ENCODE measurements around the gene USP24.

The USP24 gene

DNA sequence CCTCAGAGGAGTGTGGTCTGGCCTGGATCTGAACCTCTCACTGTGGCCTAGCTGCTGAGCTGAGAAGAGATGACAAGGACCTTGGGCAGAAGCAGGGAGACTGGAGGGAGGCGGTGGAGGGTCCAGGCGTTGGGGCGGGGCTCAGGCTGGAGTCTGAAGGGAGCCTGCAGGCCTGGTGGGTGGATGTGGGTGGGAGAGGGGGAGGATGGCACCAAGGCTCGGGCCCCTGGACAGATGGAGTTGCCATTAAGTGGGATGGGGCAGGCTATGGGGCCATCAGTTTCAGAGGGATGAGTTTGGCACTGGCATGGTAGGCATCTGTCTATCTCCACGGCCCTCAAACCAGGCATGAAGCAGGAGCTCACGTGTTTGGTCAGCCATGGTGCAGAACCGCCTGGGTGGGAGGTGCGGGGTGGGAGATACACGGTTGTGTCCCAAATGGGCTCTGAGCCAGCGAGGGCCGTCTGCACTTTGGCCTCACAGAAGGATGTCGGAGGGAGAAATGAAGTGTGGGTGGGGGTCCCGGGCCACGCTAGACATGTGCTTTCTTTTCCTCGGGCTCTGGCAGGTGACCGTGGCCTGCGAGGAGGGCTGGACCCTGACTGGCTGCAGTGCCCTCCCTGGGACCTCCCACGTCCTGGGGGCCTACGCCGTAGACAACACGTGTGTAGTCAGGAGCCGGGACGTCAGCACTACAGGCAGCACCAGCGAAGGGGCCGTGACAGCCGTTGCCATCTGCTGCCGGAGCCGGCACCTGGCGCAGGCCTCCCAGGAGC lies 152.2 kb downstream of the USP24 start:
- no peak for DNase-seq

DNA sequence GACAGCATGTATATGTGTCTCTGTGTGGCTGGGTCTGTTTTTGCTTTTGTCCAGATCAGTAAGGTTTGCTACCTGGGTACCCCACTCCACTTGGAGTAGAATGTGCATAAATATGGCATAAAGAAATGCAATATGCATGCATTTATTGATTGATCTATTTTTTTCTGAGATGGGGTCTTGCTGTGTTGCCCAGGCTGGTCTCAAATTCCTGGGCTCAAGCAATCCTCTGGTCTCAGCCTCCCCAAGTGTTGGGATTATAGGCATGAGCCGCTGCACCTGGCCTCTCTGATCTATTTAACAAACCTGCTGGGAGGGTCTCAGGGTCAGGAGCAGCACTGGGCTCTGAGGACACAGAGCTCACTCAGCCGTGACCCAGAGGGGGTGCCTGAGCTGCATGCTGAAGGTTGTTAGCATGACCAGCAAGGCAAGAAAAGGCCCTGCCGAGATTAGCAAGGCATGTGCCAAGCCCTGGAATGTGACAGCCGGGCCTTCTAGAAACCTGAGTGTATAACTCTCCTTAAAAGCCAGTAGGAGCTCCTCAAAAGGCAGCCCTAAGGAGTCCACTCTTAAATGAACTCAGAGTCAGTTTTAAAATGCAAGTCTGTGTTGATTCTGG lies 153.3 kb downstream of the USP24 start:
- DNase-seq = no peak

DNA sequence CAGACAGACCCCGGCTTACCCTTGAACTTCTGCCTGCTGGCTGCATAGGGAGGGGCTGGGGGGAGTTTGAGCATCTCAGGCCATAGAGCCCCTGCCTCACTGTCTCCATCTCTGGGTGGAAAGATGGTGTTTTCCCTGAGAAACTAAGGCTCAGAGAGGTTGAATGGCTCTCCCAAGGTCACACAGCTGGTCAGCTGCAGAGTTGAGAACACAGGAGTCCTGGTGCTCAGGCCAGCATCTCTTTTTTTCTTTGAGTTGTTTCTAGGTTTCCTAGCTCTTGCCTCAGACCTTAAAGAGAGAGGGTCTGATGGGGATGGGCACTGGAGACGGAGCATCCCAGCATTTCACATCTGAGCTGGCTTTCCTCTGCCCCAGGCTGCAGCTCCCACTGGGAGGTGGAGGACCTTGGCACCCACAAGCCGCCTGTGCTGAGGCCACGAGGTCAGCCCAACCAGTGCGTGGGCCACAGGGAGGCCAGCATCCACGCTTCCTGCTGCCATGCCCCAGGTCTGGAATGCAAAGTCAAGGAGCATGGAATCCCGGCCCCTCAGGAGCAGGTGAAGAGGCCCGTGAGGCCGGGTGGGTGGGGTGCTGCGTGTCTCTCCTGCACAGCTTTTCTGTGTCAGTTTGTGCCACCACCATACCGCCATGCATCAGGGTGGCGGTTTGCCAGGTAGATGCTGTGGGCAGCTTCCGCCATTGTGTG lies 154.0 kb downstream of the USP24 start:
- no peak for DNase-seq

DNA sequence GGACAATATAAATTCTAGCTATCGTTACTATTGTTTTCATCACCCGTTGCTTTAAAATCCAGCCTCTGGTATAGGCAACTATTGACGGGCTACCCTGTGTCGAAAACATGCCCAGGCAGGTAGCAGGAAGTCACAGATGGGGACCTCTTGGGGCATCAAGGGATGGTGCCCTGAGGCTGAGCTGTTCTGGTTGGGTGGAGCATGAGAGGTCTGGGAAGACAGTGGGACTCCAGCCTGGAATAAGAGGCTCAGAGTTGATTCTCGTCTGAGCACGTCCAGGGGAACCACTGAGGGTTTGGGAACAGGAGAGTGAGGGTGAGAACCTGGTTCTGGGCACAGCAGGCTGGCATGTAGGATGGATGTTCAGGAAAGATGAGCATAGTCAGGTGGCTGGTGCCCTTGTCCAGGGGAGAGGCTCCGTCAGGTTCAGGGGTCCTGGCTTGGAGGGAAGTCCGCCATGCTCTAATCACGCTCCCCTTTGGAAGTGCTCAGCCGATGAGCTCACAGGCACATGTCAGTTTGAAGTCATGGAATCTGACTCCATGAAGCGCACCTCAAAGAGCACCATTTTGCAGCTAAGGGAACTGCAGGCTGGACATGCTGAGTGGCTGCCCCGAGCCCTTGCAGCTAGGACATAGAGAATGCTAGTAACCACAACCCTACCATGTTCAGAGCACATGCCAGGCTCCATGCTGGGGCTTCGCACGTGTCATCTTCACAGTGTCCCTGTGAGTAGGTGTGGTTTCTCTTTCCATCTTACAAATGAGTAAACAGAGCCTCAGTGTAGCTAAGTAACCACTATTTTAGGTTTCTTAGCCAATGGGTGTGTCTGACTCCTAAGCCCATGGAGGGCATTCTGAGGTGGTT lies 154.8 kb downstream of the USP24 start:
- DNase-seq = no peak

DNA sequence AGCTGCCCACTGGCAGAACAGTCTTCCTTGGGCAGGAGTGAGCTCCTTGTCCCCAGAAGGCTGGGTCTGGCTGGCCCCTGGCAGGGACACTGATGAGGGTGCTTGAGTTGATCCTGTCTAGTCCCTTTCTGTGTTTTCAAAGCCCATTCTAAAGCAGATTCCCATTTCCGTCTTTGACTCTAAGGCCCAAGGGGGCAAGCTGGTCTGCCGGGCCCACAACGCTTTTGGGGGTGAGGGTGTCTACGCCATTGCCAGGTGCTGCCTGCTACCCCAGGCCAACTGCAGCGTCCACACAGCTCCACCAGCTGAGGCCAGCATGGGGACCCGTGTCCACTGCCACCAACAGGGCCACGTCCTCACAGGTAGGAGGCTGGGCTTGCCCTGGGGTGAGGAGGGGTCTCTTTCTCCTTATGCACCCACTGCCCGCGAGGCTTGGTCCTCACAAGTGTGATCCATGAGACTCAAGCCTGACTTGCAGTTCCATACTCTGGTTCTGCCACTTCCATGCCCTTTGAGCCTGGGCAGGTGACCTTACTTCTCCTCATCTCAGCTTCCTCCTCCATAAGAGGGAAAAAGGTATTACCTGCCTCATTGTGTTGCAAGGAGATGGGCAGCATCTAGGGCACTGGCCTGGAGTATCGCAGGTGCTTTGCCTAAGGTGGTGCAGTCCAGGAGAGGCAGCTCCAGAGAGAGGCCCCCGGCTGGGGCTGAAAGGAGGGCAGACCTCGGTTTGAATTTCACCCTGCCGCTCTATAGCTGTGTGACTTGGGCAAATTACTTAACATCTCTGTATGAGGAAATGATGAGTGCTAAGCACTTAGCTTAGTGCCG lies 155.6 kb downstream of the USP24 start:
- no peak for DNase-seq

DNA sequence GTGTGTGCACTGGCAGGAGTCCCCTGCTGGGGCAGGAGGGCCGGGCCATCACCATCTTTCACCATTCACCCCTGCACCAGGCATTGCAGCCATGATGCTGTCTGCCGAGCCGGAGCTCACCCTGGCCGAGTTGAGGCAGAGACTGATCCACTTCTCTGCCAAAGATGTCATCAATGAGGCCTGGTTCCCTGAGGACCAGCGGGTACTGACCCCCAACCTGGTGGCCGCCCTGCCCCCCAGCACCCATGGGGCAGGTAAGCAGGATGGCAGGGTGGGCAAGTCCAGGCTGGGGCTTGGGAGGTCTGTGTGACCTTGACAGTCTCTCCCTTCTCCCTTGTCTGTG lies 157.2 kb downstream of the USP24 start:
- DNase-seq = no peak

DNA sequence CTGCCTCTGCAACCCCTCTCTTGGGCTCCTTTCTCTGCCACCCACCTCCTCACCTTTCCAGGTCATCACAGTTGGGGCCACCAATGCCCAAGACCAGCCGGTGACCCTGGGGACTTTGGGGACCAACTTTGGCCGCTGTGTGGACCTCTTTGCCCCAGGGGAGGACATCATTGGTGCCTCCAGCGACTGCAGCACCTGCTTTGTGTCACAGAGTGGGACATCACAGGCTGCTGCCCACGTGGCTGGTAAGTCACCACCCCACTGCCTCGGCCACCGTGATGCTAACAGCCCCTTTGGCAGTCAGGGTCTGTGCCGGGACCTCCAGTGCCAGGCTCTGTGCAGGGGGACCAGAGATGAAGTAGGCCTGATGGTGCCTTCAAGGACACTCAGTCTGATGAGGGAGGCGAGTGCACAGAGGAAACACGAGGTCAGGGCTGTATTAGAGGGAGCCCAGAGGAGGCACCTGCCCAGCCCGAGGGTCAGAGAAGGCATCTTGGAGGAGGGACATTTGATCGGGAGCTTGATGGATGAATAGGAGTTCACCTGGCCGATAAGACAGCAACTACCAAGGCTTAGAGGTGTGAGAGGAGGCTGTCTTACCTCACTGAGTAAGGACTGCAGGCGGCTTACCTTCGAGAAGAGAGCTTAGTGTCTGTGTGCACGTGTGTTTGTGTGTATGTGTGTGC lies 157.8 kb downstream of the USP24 start:
- DNase-seq = no peak

DNA sequence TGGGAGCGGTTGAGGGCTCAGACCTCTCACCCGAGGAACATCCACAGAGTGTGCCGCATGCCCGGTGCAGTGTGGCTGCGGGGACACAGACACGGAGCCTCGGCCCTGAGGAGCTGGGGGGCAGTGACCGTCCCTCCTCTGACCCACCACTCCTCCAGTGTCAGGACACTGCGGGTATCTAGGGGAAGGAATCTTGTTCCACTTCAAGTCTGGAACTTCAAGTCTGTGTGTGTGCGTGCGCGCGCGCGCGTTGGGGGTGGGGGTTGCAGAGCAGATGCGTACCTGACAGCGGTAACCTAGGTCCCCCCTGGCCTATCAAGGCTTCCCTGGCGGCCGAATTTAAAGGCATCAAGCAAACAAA lies 158.6 kb downstream of the USP24 start:
- no peak for DNase-seq

DNA sequence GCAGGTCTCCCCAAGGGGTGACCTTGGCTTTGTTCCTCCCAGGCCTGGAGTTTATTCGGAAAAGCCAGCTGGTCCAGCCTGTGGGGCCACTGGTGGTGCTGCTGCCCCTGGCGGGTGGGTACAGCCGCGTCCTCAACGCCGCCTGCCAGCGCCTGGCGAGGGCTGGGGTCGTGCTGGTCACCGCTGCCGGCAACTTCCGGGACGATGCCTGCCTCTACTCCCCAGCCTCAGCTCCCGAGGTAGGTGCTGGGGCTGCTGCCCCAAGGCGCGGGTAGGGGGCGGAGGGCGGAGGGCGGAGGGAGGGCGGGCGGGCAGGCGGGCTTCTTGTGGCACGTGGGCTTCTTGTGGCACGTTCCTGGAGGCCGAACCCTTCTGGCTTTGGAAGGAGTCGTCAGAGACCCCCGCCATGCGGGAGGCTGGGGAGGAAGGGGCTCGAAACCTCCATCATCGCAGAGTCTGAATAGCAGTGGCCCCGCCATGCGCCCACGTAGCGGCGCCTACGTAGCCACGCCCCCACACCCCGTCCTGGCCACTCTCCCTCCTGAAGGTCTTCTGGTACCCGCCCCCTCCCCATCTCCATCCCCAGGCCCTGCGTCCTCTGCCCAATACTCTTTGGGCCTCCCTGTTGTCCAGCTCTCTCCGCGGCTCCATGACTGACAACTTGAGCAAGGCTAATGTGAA lies 159.1 kb downstream of the USP24 start:
- DNase-seq = no peak

DNA sequence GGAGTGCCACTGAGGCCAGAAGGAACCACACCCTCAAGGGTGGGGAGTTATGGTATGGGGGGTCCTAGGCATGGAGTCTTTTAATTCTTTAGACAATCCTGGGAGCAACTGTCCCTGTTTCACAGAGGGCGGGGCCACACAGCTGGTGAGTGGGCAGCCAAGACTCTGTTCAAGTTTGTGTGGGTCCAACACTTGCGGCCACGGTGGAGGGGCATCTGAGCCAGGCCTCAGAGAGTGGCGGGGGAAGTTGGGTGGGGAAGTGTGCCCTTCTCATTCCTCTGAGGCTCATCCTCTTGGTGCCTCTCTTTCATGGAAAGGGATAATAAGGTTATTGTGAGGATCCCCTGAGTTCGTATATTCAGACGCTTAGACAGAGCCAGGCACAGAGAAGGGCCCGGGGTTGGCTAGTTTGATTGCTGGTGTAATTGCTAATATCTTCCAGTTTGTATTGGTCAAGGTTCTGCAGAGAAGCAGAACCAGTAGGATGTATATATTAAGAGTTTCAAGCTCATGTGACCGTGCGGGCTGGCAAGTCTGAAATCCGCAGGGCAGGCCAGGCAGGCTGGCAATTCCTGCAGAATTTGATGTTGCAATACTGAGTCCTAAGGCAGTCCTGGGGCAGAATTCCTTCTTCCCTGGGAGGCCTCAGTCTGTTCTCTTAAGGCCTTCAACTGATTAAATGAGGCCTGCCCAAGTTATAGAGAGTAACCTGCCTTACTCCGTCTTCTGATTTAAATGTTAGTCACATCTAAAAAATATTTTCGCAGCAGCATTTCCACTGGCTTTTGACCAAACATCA lies 159.9 kb downstream of the USP24 start:
- no peak for DNase-seq

DNA sequence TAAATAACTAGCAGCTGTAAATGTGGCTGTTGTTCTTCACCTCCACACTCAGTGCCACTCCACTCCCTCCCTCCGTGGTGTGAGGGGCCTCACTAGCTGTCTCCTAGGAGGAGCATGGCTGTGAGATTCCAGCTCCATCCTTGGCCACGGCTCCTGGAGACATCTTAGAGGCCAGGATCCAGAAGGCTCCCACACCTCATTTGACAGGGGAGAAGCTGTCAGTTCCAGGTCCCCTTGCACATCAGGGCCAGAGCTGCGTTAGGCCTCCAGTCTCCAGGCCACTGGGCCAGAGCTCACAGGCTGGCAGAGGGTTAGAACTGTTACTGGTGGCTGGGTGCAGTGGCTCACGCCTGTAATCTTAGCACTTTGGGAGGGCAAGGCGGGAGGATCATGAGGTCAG lies 160.8 kb downstream of the USP24 start:
- no peak for DNase-seq

DNA sequence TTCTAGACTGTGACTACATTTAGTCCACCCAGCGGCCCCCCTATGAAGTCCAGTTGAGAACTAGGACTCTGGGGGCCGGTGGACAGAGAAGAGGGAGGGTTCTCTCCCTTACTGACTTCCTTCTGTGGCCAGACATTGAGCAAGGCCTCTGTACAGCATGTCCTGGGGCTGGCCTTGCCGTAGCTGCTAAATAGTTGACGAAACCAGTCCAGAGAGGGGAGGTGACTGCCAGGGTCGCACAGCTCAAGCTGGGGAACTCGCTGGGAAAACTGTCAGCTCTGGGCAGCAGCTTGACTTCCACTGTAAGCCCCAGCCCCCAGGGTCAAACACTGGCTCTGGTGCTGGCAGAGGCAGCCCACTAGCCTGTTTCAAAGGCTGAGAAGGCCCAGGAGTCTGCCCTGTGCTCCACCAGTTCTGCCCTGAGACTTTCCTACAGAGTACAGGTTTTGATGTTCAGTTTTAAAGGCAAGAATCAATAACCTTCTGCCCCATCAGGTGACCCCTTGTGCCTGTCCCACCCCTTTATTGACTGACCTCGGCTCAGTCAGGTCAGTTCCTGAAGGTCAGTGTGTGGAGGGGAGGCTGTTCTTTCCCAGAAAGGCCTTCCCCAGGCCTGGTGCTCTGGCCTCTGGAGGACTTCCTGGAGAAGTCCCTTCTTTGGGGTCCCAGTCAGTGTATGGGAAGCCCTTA lies 161.8 kb downstream of the USP24 start:
- DNase-seq = no peak

DNA sequence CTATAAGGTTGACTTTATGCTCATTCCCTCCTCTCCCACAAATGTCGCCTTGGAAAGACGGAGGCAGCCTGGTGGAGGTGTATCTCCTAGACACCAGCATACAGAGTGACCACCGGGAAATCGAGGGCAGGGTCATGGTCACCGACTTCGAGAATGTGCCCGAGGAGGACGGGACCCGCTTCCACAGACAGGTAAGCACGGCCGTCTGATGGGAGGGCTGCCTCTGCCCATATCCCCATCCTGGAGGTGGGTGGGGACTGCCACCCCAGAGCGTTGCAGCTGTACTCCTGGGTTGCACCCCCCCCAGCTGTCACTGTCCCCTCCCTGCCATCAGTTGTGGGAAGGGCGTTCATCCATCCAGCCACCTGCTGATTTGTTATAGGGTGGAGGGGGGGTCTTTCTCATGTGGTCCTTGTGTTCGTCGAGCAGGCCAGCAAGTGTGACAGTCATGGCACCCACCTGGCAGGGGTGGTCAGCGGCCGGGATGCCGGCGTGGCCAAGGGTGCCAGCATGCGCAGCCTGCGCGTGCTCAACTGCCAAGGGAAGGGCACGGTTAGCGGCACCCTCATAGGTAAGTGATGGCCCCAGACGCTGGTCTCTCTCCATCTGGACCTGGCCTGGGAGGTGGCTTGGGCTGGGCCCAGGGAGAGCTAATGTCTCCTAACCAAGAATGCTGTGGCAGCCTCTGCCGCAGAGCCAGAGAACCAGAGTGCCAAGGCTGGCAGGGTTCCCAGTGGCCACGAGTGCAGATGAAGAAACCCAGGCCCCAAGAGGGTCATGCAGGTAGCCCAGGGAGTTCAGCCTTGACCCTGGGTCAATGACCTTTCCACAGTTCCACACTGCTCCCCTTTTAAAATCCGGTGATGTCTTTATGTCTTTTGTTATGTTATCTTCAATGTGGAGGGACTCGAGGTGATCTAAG lies 162.7 kb downstream of the USP24 start:
- no peak for DNase-seq

DNA sequence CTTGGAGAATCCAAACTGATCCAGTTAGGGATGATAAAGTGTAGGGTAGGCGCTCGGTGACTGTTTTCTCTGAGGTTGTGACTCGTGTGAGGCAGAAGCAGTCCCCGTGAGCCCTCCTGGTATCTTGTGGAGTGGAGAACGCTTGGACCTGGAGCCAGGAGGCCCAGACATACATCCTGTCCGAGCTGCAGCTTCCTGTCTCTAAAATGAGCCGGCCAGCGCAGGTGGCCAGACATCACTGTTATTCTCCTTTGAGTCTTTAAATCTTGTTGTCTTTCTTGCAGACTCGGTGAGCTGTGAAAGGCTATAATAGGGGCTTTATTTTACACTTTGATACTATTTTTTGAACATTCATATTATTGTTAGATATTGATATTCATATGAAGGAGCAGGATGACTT lies 163.5 kb downstream of the USP24 start:
- no peak for DNase-seq

DNA sequence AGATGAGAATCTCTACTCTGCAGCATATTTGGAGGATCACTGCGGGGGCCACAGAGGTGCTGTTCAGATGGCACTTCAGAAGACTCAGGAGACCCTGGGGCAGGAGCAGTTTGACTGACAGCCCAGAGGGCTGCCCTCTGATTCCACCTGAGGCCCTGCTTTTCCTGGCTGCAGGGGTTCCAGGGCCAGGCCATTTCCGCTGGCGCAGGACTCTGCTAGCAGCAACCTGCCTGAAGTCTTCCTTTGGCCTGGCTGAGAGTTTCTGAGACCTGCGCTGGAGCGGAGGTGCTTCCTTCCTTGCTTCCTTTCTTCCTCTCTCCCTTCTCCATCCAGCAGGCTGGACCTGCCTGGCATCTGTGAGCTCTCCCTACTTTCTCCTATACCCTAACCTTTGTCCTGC lies 164.0 kb downstream of the USP24 start:
- no peak for DNase-seq

DNA sequence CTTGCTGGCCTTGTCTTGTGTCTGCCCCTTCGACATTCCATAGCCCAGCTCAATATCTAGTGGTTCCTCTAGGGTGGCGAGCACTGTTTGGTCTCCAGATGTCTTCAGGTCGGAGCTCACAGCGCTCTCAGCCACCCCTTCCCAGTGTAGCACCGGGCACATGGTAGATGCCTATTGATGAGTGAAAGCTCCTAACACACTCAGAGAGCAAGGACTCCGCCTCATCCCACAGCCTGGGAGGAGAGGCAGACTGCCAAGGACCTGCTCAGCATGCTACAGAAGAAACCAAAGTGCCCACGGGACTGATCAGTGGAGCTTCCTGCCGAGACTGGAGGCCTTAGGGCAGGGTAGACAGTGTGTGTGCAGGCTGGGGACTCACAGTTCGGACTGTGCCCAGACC lies 164.9 kb downstream of the USP24 start:
- no peak for DNase-seq

DNA sequence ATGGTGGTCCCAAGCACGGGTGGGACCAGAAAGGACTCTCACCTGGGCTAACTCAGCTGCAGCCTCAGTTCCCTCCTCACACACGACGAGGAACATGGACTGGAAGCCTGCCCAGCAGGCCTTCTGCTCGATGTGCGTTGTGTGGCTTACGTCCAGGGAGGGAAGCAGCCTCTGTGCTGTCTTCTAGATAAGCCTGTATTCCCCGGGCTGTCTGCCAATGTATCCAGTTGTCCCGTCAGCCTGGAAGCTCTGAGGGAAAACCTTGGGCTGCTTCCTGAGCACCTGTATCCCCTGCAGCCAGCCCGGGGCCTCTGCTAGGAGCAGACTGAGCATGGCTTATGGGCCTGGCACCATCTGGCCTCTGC lies 165.3 kb downstream of the USP24 start:
- DNase-seq = no peak

DNA sequence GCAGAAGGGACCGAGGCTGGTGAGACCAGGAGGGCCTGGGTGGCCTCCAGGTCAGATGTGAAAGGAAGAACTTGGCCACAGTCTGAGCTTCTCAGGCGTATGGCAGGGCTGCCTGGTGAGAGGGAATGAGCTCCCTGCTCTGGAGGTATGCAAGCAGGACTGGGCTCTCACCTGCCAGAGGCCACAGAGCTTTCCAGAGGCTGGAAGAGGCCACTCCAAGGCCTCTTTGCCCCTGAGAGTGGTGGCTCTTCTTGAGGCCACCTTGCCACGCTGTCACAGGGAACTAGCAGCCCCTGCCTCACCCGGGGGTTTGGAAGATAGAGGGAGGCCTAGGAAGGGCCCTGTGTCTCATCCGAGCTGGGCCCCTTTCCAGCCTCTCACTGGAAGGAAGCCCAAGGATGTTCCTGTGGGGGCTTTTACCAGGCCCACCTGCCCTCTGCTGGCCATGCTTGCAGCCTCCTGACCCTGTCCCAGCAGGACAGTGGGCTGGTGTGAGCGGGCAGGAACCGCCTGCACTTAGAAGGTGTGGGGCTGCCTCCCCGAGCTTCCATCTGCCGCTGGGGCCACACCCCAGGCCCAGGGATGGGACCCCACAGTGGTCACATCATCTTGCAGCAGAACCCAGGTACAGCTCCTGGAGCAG lies 165.8 kb downstream of the USP24 start:
- DNase-seq = no peak

All from activated CD8-positive, alpha-beta memory T cell treated with anti-CD3 and anti-CD28 coated beads, Interleukin-2, amount 50 U/mL, for 4 hours (primary cell).